GM23338 (cell line): ENCODE data around the gene TMEM237. TPM values are rescaled to one million over a fixed set of nuclear protein-coding genes. Genes with fewer than 3 reads are reported as not detected.

ENCODE experiments used
- ATAC-seq: fragments of 200-7000 bp; cut with Tn5 transposase; 3 replicates; pipeline ENCODE4 v1.9.1; 2020
- DNase-seq: peaks from one replicate; pipeline ENCODE4 v3.0.0-alpha.2; 2015; ENCODE audit warnings: low spot score
- H2AFZ ChIP-seq: fragments of 200-600 bp; sonication (generic); 2 replicates; pipeline ENCODE4 v1.8.0; 2016; ENCODE audit warnings: antibody characterized with exemption, mild to moderate bottlenecking, moderate library complexity
- H3F3A ChIP-seq: fragments of 200-600 bp; sonication (generic); replicated peaks from 2 replicates; pipeline ENCODE4 v1.8.0; 2017; ENCODE audit warnings: antibody characterized with exemption, mixed run types, low read depth
- H3K27ac ChIP-seq: fragments of 200-600 bp; sonication (generic); 2 replicates; pipeline ENCODE4 v1.6.1; 2016; ENCODE audit warnings: low read depth
- H3K27me3 ChIP-seq: fragments of 200-600 bp; sonication (generic); 2 replicates; pipeline ENCODE4 v1.8.0; 2016; ENCODE audit warnings: mild to moderate bottlenecking, mixed run types, moderate library complexity; ENCODE audit not compliant: insufficient read depth
- H3K36me3 ChIP-seq: fragments of 200-600 bp; sonication (generic); 2 replicates; pipeline ENCODE4 v1.8.0; 2016; ENCODE audit warnings: mild to moderate bottlenecking; ENCODE audit not compliant: insufficient read depth
- H3K4me1 ChIP-seq: fragments of 200-600 bp; sonication (generic); 2 replicates; pipeline ENCODE4 v1.8.0; 2016; ENCODE audit warnings: mild to moderate bottlenecking, moderate library complexity; ENCODE audit not compliant: insufficient read depth
- H3K4me2 ChIP-seq: fragments of 200-600 bp; sonication (generic); 2 replicates; pipeline ENCODE4 v1.7.1; 2017; ENCODE audit warnings: mixed run types
- H3K4me3 ChIP-seq: fragments of 200-600 bp; sonication (generic); 2 replicates; pipeline ENCODE4 v1.6.1; 2016; ENCODE audit warnings: mixed run types
- H3K79me2 ChIP-seq: fragments of 200-600 bp; sonication (generic); replicated peaks from 2 replicates; pipeline ENCODE4 v1.8.0; 2017; ENCODE audit warnings: mild to moderate bottlenecking; ENCODE audit not compliant: insufficient read depth
- H3K9me2 ChIP-seq: fragments of 200-600 bp; sonication (generic); 2 replicates; pipeline ENCODE4 v1.8.0; 2017; ENCODE audit not compliant: insufficient read depth
- H4K20me1 ChIP-seq: fragments of 200-600 bp; sonication (generic); replicated peaks from 2 replicates; pipeline ENCODE4 v1.8.0; 2017; ENCODE audit warnings: mild to moderate bottlenecking; ENCODE audit not compliant: insufficient read depth
- H3K27ac Mint-ChIP-seq: 2 replicates; pipeline ENCODE4 v1.8.0; 2020; ENCODE audit warnings: inconsistent platforms, mild to moderate bottlenecking, moderate library complexity, mixed read lengths
- H3K27me3 Mint-ChIP-seq: 3 replicates; pipeline ENCODE4 v1.8.0; 2022; ENCODE audit warnings: low read depth, mild to moderate bottlenecking, moderate library complexity, mixed read lengths, inconsistent platforms; ENCODE audit not compliant: insufficient read depth, poor library complexity
- H3K36me3 Mint-ChIP-seq: 3 replicates; pipeline ENCODE4 v1.8.0; 2021; ENCODE audit warnings: low read depth, mild to moderate bottlenecking, inconsistent platforms, moderate library complexity, mixed read lengths
- H3K4me1 Mint-ChIP-seq: 3 replicates; pipeline ENCODE4 v1.8.0; 2020; ENCODE audit warnings: mild to moderate bottlenecking, inconsistent platforms, mixed read lengths
- H3K4me3 Mint-ChIP-seq: 3 replicates; pipeline ENCODE4 v1.8.0; 2021; ENCODE audit warnings: moderate library complexity, mild to moderate bottlenecking, inconsistent platforms, mixed read lengths
- H3K9me3 Mint-ChIP-seq: 3 replicates; pipeline ENCODE4 v1.8.0; 2020; ENCODE audit warnings: moderate library complexity, mild to moderate bottlenecking, inconsistent platforms, mixed read lengths
- EZH2phosphoT487 ChIP-seq: fragments of 200-600 bp; sonication (generic); IDR thresholded peaks from one replicate; pipeline ENCODE4 v1.8.1; 2018; ENCODE audit warnings: antibody characterized with exemption; ENCODE audit not compliant: unreplicated experiment
- POLR2AphosphoS5 ChIP-seq: IDR thresholded peaks from 2 replicates; pipeline ENCODE4 v1.6.1; 2016; ENCODE audit warnings: antibody characterized with exemption, low read depth
- REST ChIP-seq: IDR thresholded peaks from one replicate; pipeline ENCODE4 v1.6.1; 2018; ENCODE audit warnings: antibody characterized with exemption; ENCODE audit not compliant: unreplicated experiment
- STAT1 ChIP-seq: IDR thresholded peaks from one replicate; pipeline ENCODE4 v1.6.1; 2016; ENCODE audit warnings: antibody characterized with exemption; ENCODE audit not compliant: unreplicated experiment
- ZNF331 ChIP-seq: fragments of 250-450 bp; sonication (Bioruptor Pico); IDR thresholded peaks from 2 replicates; pipeline ENCODE4 v1.5.0; 2020; ENCODE audit warnings: low read depth, mild to moderate bottlenecking, moderate library complexity
- polyA plus RNA-seq: library from polyadenylated mRNA; unstranded; fragments of >200 nt; fragmentation: Nextera tagmentation; extraction: Ambion mirVana; gene quantifications from 2 replicates; pipeline ENCODE4 v1.2.1, GENCODE V29; 2016
- total RNA-seq: library from RNA; depleted of rRNA; stranded (reverse); fragments of >200 nt; shearing (Covaris generic); gene quantifications from 2 replicates; pipeline ENCODE4 v1.2.3, GENCODE V29; 2014
- TF ChIP-seq, protein P1 (sequence below): fragments of 250-450 bp; sonication (Bioruptor Pico); IDR thresholded peaks from 2 replicates; pipeline ENCODE4 v1.5.0; 2020; ENCODE audit warnings: mild to moderate bottlenecking, moderate library complexity
- TF ChIP-seq, protein P2 (sequence below), 2 experiments: fragments of 200-600 bp in 1 of 2; sonication (generic) in 1 of 2; conservative IDR thresholded peaks; 2 replicates each; pipeline versions ENCODE4 v1.5.1 to v1.6.1; 2016 to 2017; ENCODE audit warnings: antibody characterized with exemption in 2 of 2, low read depth in 2 of 2, mild to moderate bottlenecking in 2 of 2, moderate library complexity in 1 of 2

Gene TMEM237
- total and polyA plus RNA-seq, 2 experiments from 2014 or later, result 42.0 to 48.9 TPM

DNA sequence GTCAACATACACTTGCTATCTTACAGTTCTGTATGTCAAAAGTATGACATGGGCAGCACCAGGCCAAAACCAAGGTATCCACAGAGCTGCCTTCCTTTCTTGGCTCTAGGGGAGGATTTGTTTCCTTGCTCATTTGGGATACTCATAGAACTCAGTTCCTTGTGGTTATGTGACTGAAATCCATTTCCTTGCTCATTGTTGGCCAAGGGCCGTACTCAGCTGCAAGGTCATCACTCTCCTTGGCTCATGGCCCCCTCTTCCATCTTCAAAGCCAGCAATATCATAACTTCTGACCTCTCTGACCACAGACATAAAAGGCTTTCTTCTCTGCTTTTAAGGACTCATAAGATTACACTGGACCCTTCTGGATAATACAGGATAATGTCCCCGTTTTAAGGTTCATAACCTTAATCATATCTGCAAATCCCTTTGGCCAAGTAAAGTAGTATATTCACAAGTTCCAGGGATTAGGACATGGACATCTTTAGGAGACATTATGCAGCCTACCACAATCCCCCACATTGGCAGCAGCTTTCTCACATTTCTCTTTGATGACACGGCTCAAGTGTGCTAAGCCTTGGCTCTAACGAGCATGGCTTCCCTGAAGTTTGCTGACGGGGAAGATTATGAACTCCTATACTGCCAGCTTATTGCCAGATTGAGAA, 20.9 kb downstream of the TMEM237 start:
- Histone ChIP-seq H3K36me3 (peaks cover 19% of the 10 kb centered on the region; the same call in 1 of the 2 replicates), H2AFZ (no peak overlapping the region), H3K4me1 (no peaks in the 10 kb centered on the region), H3K27ac (no peak overlapping the region), H4K20me1 (no peaks in the 10 kb centered on the region; the same call in 1 of the 2 replicates), H3K9me2 (no peaks in the 10 kb centered on the region), H3K4me3 (no peak overlapping the region), H3K4me2 (no peak overlapping the region), H3K79me2 (no peaks in the 10 kb centered on the region), H3F3A (no peaks in the 10 kb centered on the region), H3K27me3 (no peaks in the 10 kb centered on the region)
- Mint-ChIP-seq H3K4me3 (no peak overlapping the region), H3K27ac (no peak overlapping the region), H3K9me3 (no peaks in the 10 kb centered on the region), H3K4me1 (no peaks in the 10 kb centered on the region), H3K27me3 (no peaks in the 10 kb centered on the region), H3K36me3 (peaks cover 24% of the 10 kb centered on the region)
- DNase-seq (no peak), ATAC-seq (no peak)
- TF ChIP-seq REST, result no peak
- no peak for TF ChIP-seq STAT1
- no peak for TF ChIP-seq ZNF331 (CRISPR knock-in tag)
- TF ChIP-seq EZH2phosphoT487, result no peak
- TF ChIP-seq, protein P1, sequence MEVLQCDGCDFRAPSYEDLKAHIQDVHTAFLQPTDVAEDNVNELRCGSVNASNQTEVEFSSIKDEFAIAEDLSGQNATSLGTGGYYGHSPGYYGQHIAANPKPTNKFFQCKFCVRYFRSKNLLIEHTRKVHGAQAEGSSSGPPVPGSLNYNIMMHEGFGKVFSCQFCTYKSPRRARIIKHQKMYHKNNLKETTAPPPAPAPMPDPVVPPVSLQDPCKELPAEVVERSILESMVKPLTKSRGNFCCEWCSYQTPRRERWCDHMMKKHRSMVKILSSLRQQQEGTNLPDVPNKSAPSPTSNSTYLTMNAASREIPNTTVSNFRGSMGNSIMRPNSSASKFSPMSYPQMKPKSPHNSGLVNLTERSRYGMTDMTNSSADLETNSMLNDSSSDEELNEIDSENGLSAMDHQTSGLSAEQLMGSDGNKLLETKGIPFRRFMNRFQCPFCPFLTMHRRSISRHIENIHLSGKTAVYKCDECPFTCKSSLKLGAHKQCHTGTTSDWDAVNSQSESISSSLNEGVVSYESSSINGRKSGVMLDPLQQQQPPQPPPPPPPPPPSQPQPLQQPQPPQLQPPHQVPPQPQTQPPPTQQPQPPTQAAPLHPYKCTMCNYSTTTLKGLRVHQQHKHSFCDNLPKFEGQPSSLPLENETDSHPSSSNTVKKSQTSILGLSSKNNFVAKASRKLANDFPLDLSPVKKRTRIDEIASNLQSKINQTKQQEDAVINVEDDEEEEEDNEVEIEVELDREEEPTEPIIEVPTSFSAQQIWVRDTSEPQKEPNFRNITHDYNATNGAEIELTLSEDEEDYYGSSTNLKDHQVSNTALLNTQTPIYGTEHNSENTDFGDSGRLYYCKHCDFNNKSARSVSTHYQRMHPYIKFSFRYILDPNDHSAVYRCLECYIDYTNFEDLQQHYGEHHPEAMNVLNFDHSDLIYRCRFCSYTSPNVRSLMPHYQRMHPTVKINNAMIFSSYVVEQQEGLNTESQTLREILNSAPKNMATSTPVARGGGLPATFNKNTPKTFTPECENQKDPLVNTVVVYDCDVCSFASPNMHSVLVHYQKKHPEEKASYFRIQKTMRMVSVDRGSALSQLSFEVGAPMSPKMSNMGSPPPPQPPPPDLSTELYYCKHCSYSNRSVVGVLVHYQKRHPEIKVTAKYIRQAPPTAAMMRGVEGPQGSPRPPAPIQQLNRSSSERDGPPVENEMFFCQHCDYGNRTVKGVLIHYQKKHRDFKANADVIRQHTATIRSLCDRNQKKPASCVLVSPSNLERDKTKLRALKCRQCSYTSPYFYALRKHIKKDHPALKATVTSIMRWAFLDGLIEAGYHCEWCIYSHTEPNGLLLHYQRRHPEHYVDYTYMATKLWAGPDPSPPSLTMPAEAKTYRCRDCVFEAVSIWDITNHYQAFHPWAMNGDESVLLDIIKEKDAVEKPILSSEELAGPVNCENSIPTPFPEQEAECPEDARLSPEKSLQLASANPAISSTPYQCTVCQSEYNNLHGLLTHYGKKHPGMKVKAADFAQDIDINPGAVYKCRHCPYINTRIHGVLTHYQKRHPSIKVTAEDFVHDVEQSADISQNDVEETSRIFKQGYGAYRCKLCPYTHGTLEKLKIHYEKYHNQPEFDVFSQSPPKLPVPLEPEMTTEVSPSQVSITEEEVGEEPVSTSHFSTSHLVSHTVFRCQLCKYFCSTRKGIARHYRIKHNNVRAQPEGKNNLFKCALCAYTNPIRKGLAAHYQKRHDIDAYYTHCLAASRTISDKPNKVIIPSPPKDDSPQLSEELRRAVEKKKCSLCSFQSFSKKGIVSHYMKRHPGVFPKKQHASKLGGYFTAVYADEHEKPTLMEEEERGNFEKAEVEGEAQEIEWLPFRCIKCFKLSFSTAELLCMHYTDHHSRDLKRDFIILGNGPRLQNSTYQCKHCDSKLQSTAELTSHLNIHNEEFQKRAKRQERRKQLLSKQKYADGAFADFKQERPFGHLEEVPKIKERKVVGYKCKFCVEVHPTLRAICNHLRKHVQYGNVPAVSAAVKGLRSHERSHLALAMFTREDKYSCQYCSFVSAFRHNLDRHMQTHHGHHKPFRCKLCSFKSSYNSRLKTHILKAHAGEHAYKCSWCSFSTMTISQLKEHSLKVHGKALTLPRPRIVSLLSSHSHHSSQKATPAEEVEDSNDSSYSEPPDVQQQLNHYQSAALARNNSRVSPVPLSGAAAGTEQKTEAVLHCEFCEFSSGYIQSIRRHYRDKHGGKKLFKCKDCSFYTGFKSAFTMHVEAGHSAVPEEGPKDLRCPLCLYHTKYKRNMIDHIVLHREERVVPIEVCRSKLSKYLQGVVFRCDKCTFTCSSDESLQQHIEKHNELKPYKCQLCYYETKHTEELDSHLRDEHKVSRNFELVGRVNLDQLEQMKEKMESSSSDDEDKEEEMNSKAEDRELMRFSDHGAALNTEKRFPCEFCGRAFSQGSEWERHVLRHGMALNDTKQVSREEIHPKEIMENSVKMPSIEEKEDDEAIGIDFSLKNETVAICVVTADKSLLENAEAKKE (CRISPR knock-in tag), result no peak
- TF ChIP-seq POLR2AphosphoS5, result no peak
- TF ChIP-seq, protein P2, sequence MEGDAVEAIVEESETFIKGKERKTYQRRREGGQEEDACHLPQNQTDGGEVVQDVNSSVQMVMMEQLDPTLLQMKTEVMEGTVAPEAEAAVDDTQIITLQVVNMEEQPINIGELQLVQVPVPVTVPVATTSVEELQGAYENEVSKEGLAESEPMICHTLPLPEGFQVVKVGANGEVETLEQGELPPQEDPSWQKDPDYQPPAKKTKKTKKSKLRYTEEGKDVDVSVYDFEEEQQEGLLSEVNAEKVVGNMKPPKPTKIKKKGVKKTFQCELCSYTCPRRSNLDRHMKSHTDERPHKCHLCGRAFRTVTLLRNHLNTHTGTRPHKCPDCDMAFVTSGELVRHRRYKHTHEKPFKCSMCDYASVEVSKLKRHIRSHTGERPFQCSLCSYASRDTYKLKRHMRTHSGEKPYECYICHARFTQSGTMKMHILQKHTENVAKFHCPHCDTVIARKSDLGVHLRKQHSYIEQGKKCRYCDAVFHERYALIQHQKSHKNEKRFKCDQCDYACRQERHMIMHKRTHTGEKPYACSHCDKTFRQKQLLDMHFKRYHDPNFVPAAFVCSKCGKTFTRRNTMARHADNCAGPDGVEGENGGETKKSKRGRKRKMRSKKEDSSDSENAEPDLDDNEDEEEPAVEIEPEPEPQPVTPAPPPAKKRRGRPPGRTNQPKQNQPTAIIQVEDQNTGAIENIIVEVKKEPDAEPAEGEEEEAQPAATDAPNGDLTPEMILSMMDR (conservative IDR thresholded peaks at IDR 0.05; ENCODE audit: low read depth in 2 of 2), result no peak
